Superior temporal gyrus (tissue), 1 donor: ENCODE measurements around the gene TATDN2.
"Not testable (repeated sequence)": the region's sequence is repeated elsewhere in the genome, so short reads cannot be mapped to it uniquely, and the experiment has no call there.

Experiments used
- DNase-seq: peaks from one replicate; pipeline ENCODE4 v3.0.0-alpha.2; 2016; ENCODE audit errors: extremely low spot score

TATDN2 gene

DNA sequence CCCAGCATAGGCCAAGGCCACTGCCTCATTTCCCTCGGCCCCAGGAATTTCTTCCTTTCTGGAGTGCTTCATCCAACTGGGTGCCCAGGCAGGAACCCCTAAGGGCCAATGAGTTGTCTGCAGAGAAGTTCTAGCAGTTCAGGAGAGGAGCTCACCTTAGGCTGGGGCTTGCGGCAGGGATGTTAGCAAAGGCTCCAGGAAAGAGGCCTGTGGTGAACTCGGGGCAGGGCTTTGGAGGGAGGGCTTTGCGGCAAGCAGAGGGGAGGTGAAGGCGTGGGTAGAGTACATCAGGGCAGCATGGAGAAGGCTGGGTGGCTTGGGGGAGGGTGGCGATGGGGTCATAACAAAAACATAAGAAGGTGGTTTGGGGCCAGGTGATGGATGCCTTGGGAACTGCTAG lies 43.4 kb downstream of the TATDN2 start:
- no peak for DNase-seq

GRCh38 chr3:10292505-10293419 lies 44.5 kb downstream of the TATDN2 start, which contains the start of gene GHRL:
Gene GHRL, minus strand, starts transcription at chr3:10292947. Its CDS starts 2,767 bp downstream, at chr3:10290180.
- no peak for DNase-seq

- no peak for DNase-seq
Measured at GRCh38 chr3:10294030-10294586, 45.8 kb downstream of the TATDN2 start.

DNA sequence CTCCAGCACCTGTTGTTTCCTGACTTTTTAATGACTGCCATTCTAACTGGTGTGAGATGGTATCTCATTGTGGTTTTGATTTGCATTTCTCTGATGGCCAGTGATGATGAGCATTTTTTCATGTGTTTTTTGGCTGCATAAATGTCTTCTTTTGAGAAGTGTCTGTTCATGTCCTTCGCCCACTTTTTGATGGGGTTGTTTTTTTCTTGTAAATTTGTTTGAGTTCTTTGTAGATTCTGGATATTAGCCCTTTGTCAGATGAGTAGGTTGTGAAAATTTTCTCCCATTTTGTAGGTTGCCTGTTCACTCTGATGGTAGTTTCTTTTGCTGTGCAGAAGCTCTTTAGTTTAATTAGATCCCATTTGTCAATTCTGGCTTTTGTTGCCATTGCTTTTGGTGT lies 49.8 kb downstream of the TATDN2 start:
- not testable (repeated sequence) for DNase-seq

DNA sequence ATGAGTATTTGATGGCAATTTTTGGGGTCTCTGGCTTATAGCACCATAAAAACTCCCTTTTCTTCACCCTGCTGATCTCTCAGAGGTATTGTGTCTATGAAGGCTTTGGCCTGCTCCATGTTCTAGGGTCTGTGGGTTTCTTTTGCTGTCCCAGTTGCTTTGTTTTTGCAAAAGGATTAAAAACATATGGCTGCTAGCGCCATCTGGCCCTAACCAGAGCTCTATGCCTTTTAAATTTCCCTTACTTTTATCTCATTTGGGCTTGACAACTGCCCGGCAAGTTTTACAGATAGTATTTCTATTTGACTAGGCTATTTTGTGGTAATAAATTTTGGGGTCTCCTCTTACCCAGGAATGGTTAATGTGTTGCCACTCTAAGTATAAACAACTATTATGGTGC lies 50.9 kb downstream of the TATDN2 start:
- no peak for DNase-seq

DNA sequence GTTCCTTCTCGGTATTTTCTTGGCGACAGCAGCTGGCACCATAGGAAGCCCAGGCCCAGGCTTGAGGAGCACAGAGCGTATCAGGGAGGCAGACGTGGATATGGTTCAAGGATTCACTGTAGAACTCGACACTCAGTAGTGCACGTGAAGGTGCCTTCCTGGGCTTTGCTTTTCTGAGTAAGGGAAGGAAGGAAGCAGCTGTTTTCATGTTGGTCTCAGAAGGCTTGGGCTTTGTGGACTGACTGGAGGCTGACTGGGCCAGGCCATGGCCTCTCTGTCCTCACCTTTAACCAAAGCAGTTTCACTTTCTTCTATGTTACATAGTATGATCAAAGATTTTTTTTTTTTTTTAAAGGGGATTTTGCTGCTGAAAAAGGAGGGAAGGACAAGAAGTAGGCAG lies 51.4 kb downstream of the TATDN2 start:
- no peak for DNase-seq

DNA sequence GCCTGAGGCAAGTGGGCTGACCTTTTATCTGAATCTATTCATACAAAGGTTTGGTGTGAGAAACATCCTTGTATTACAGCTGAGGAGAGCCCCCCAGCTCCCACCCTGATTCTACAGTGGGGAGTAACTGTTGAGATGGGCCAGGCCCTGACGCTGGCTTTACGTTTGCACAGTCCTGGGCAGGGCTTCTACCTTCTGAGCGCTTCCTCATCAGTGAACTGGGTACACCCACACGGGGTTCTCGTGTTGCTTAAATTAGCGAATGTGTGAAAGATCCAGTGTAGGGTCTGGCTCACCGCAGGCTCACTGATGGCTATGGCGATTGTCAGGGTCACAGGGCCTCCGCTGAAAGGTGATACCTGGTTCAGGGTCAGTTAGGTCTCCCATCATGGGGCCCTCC lies 51.8 kb downstream of the TATDN2 start:
- DNase-seq = no peak

- DNase-seq = no peak
Measured at GRCh38 chr3:10303105-10303504, 54.8 kb downstream of the TATDN2 start.

GRCh38 chr3:10303785-10304184 lies 55.5 kb downstream of the TATDN2 start:
- no peak for DNase-seq

DNA sequence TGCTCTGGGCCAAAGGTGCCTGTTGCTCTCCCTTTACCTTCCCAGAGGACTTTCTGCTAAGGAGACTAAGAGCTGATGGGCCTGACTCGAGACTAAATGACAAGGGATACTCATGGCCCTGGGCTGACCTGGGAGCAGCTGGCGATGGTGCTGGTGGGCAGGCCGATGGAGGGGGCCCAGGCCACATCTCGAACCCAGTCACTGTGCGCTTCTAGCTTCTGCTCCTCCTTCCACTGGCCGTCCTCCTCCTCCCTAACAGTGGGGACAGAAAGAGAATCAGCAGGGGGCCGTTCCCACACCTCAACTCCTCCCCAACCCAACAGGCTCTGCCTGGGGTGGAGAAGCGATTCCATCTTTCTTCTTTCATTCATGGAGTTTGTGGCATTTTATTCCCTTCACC lies 56.6 kb downstream of the TATDN2 start:
- no peak for DNase-seq

GRCh38 chr3:10305331-10305902 lies 57.2 kb downstream of the TATDN2 start:
- no peak for DNase-seq

- no peak for DNase-seq
Measured at GRCh38 chr3:10306156-10306555, 57.9 kb downstream of the TATDN2 start.

GRCh38 chr3:10308678-10309077 lies 60.4 kb downstream of the TATDN2 start:
- no peak for DNase-seq

GRCh38 chr3:10309736-10310135 lies 61.5 kb downstream of the TATDN2 start:
- DNase-seq = no peak

- no peak for DNase-seq
Measured at GRCh38 chr3:10310578-10310977, 62.3 kb downstream of the TATDN2 start.

DNA sequence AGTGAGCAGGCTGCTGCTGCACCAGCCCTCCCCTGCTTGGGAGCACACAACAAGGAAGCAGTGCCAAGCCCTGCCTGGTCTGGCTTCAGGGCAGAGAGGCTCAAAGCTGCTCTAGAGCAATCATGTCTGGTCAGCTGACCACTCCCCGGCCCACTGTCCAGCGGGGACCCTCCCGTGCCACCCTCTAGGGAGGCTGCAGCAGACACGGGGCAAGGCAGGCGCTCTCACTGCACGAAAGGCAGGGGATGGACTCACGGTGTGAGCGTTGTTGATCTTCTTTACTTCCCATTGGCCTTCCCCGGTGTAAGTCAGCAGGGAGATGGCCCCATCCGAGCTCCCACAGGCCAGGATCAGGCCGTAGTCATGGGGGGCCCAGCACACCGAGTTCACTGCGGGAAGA lies 63.5 kb downstream of the TATDN2 start:
- no peak for DNase-seq

DNA sequence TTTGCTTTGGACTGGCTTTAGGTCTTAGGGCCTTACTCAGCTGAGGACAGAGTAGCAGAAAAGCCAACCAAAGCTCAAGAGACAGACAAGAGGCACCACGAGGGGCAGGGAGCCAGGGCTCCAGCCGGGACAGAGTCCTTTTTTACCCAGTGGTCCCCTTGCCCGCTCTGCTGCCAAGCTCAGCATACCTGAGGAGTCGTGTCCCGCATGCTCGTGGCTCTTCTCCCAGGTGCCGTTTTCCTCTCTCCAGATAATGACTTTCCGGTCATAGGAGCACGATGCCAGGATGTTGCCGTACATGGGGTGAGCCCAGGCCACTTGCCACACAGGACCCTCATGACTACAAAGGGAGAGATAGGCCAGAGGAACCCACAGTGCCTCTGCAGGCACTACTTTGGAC lies 64.1 kb downstream of the TATDN2 start:
- DNase-seq = no peak

GRCh38 chr3:10312861-10313260 lies 64.6 kb downstream of the TATDN2 start:
- no peak for DNase-seq

DNA sequence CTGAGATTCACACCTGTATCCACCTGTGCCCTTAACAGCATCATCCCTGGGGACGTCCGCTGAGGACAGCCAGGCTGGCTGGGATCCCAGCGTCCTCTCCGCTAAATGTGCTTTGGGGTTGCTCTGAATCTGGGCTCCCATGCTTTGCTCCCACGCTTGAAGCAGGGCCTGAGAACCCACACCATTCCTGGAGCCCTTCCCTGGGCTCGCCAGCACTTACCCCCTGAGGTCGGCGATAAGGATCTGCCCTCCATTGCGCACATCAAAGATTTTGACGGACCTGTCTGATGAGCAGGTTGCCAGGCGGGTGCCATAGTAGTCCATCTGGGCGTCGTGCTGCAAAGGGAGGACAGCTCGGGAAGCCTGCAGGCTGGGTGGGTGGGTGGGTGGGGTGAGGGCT lies 66.8 kb downstream of the TATDN2 start:
- DNase-seq = no peak

DNA sequence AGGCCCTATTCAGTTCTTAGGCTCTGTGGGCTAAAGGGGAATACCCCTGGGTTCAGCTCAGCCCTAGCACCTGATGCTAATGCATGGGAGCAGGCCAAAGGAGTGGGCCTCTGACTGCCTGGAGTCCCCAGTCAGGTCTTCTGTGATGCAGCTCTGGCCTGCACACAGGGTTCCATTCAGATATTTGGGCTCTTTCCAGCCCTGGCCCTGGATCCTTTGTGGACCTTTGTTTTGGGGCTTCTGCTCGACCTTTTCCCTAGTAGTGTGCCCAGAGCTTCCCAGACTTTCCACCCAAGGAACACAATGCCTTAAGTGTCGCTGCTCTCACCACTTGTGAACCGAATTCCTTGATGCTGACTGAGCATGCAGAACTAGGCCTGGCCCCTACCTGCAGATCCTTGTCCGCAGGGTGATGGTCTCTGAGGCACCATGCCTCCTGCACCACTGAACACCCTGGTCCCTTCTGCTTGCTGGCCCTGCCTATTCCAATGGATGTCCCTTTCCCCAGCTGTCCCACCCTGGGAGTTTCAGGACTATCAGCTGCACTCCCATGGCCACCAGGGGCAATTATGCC lies 67.6 kb downstream of the TATDN2 start:
- no peak for DNase-seq

DNA sequence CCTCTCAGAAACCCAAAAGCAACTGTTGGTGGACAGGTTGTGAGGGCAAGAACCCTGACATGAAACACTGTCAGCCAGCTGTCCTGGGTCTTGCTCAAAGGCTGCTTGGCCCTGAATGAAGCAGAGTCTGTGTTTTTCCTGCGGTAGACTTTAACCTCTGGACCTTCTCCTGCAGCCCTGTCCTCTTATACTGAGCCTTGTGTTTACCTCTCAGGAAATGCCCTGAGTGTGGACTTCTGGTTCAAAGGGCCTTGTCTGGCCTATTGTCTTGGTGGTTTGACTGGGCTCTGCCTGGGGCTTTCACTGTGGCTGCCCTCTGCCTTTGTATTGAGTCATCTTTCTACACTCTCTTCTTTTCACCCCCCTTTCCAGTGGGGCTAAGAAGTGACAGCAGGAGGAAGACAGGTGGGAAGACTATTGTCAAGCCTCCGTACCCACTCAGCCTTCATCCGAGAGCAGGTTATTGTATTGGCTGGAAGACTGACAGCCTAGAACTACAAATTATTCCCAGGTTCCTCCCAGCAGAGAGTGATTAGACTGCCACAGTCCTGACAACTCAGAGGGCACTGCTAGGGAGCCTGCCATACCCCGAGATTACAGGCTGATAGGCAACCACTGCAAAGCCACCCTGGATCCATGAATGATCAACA lies 69.2 kb downstream of the TATDN2 start:
- no peak for DNase-seq

- DNase-seq = no peak
Measured at GRCh38 chr3:10317961-10318350, 69.7 kb downstream of the TATDN2 start.
